Activated CD4-positive, alpha-beta memory T cell treated with anti-CD3 and anti-CD28 coated beads, Interleukin-2, amount 10 ng/mL, durations not matched to agents 7 days and 5 days (primary cell): ENCODE data around the gene ZNF775. TPM values are rescaled to one million over a fixed set of nuclear protein-coding genes. Genes with fewer than 3 reads are reported as not detected.

ENCODE experiments used
- CTCF ChIA-PET: fragments of 350-600 bp; sonication (Branson Sonifier 250); formaldehyde crosslinking; loops from one replicate; lab custom pipeline; 2021; ENCODE audit warnings: antibody characterized with exemption, inconsistent platforms; lab: Charles Lee
- POLR2A ChIA-PET: fragments of 350-600 bp; sonication (Branson Sonifier 250); formaldehyde crosslinking; loops from one replicate; lab custom pipeline; 2021; ENCODE audit warnings: antibody characterized with exemption; lab: Charles Lee
- DNase-seq: peaks from one replicate; pipeline ENCODE4 v3.0.0-alpha.2; 2020
- H3K27ac Mint-ChIP-seq: one replicate; pipeline ENCODE4 v1.8.0; 2021; ENCODE audit warnings: mild to moderate bottlenecking, mixed read lengths
- H3K27me3 Mint-ChIP-seq: one replicate; pipeline ENCODE4 v1.8.0; 2021; ENCODE audit warnings: mixed read lengths
- H3K36me3 Mint-ChIP-seq: one replicate; pipeline ENCODE4 v1.8.0; 2021; ENCODE audit warnings: low read depth, mixed read lengths
- H3K4me1 Mint-ChIP-seq: one replicate; pipeline ENCODE4 v1.8.0; 2021; ENCODE audit warnings: mixed read lengths
- H3K4me3 Mint-ChIP-seq: one replicate; pipeline ENCODE4 v1.8.0; 2021; ENCODE audit warnings: mild to moderate bottlenecking, mixed read lengths
- H3K9me3 Mint-ChIP-seq: one replicate; pipeline ENCODE4 v1.8.0; 2021; ENCODE audit warnings: mixed read lengths
- total RNA-seq, 2 experiments: library from RNA; stranded (reverse); gene quantifications; one replicate each; pipeline ENCODE4 v1.2.3, GENCODE V29; 2021

ZNF775 gene
- total RNA-seq, 2 experiments from 2014 or later = 6.4 to 7.1 TPM

GRCh38 chr7:150365194-150365593 is 13.9 kb upstream of the ZNF775 start:
- Mint-ChIP-seq H3K4me3 (no peak overlapping the region), H3K27ac (no peak overlapping the region), H3K27me3 (no peaks in the 10 kb centered on the region), H3K9me3 (no peaks in the 10 kb centered on the region), H3K4me1 (peaks cover 31% of the 10 kb centered on the region), H3K36me3 (peaks cover under 1% of the 10 kb centered on the region)
- ChIA-PET CTCF (interaction anchor here (1.0 to 1.6 kb wide), 3 partner anchors 10 to 13 kb away, joined by 3 to 7 read pairs (median 4); no protein-coding TSS in a partner anchor), POLR2A (no interaction called here)
- DNase-seq = no peak

GRCh38 chr7:150365673-150366398 is 13.3 kb upstream of the ZNF775 start:
- Mint-ChIP-seq H3K36me3 (peaks cover 5% of the 10 kb centered on the region), H3K4me1 (peaks cover 38% of the 10 kb centered on the region), H3K4me3 (no peak overlapping the region), H3K27me3 (no peaks in the 10 kb centered on the region), H3K27ac (no peak overlapping the region), H3K9me3 (no peaks in the 10 kb centered on the region)
- CTCF ChIA-PET = interaction anchor here (0.8 to 2.3 kb wide), 7 partner anchors 8 to 52 kb away, joined by 3 to 7 read pairs (median 3); no protein-coding TSS in a partner anchor
- no peak for DNase-seq
- POLR2A ChIA-PET = interaction anchor here (1.1 to 5.1 kb wide), 3 partner anchors 8 to 40 kb away, joined by 4 to 47 read pairs (median 4); partner anchors contain the start of gene ZNF775

GRCh38 chr7:150367677-150368095 is 11.4 kb upstream of the ZNF775 start:
- ChIA-PET CTCF (interaction anchor here (0.6 to 3.5 kb wide), 4 partner anchors 10 to 39 kb away, joined by 3 to 17 read pairs (median 4); no protein-coding TSS in a partner anchor), POLR2A (interaction anchor here (1.0 to 5.1 kb wide), 12 partner anchors 10 to 496 kb away, joined by 3 to 47 read pairs (median 4); partner anchors contain the start of genes ACTR3C and ZNF775)
- DNase-seq = no peak
- Mint-ChIP-seq H3K4me3 (peak overlapping the region; percentile 87), H3K27me3 (no peaks in the 10 kb centered on the region), H3K27ac (peak overlapping the region; percentile 66), H3K4me1 (peaks cover 39% of the 10 kb centered on the region), H3K36me3 (peaks cover 9% of the 10 kb centered on the region), H3K9me3 (no peaks in the 10 kb centered on the region)

GRCh38 chr7:150368096-150368883 is 10.8 kb upstream of the ZNF775 start, which contains the start of gene REPIN1:
TSS of gene REPIN1 (plus strand) at chr7:150368822. CDS start at chr7:150369712, 890 bp downstream.
- Mint-ChIP-seq H3K4me1 (peaks cover 38% of the 10 kb centered on the region), H3K27me3 (no peaks in the 10 kb centered on the region), H3K9me3 (no peaks in the 10 kb centered on the region), H3K36me3 (peaks cover 14% of the 10 kb centered on the region), H3K4me3 (peak within 1 kb of the TSS; percentile 87), H3K27ac (peak within 1 kb of the TSS; percentile 79)
- CTCF ChIA-PET = interaction anchor here (1.7 to 3.5 kb wide), 3 partner anchors 13 to 39 kb away, joined by 4 to 17 read pairs (median 6); a partner anchor contains a TSS
- POLR2A ChIA-PET = interaction anchor here (1.0 to 5.1 kb wide), 14 partner anchors 10 to 496 kb away, joined by 3 to 47 read pairs (median 3); partner anchors contain the start of genes ACTR3C and ZNF775
- DNase-seq = peak; percentile 84

- ChIA-PET POLR2A (interaction anchor here (0.8 to 5.1 kb wide), 18 partner anchors 8 to 497 kb away, joined by 3 to 47 read pairs (median 4); partner anchors contain the start of genes ACTR3C and ZNF775), CTCF (interaction anchor here (0.6 to 3.5 kb wide), 6 partner anchors 13 to 768 kb away, joined by 3 to 17 read pairs (median 4); a partner anchor contains a TSS)
- Mint-ChIP-seq H3K27ac (peak overlapping the region; percentile 79), H3K4me1 (peaks cover 39% of the 10 kb centered on the region), H3K36me3 (peaks cover 16% of the 10 kb centered on the region), H3K4me3 (peak overlapping the region; percentile 87), H3K9me3 (no peaks in the 10 kb centered on the region), H3K27me3 (no peaks in the 10 kb centered on the region)
- DNase-seq = peak; percentile 45
These were observed 10.0 kb upstream of the ZNF775 start for GRCh38 chr7:150368884-150369747.

- Mint-ChIP-seq H3K4me1 (peaks cover 38% of the 10 kb centered on the region), H3K9me3 (no peaks in the 10 kb centered on the region), H3K4me3 (peak overlapping the region; percentile 87), H3K27ac (peak overlapping the region; percentile 79), H3K27me3 (no peaks in the 10 kb centered on the region), H3K36me3 (peaks cover 16% of the 10 kb centered on the region)
- CTCF ChIA-PET = interaction anchor here (0.6 to 3.5 kb wide), 6 partner anchors 12 to 769 kb away, joined by 3 to 17 read pairs (median 4); a partner anchor contains a TSS
- DNase-seq = no peak
- POLR2A ChIA-PET = interaction anchor here (0.8 to 5.1 kb wide), 12 partner anchors 8 to 368 kb away, joined by 3 to 47 read pairs (median 4); partner anchors contain the start of genes ACTR3C, LRRC61 and ZNF775
These were observed 9.2 kb upstream of the ZNF775 start for GRCh38 chr7:150369748-150370501.

- ChIA-PET CTCF (interaction anchor here (1.0 to 3.5 kb wide), 2 partner anchors 12 to 15 kb away, joined by 7 to 17 read pairs; no protein-coding TSS in a partner anchor), POLR2A (interaction anchor here (1.1 to 5.1 kb wide), 4 partner anchors 7 to 54 kb away, joined by 3 to 47 read pairs (median 22); partner anchors contain the start of genes ACTR3C, LRRC61 and ZNF775)
- no peak overlapping the region for H3K4me3 Mint-ChIP-seq
- H3K9me3 Mint-ChIP-seq = no peaks in the 10 kb centered on the region
- no peak for DNase-seq
- H3K27ac Mint-ChIP-seq = no peak overlapping the region
- H3K4me1 Mint-ChIP-seq = peaks cover 41% of the 10 kb centered on the region
- H3K27me3 Mint-ChIP-seq = no peaks in the 10 kb centered on the region
- H3K36me3 Mint-ChIP-seq = peaks cover 16% of the 10 kb centered on the region
These were observed 8.5 kb upstream of the ZNF775 start for GRCh38 chr7:150370612-150371071.

- H3K4me3 Mint-ChIP-seq = no peak overlapping the region
- H3K36me3 Mint-ChIP-seq = peaks cover 16% of the 10 kb centered on the region
- H3K27ac Mint-ChIP-seq = no peak overlapping the region
- ChIA-PET POLR2A (interaction anchor here (1.3 to 4.2 kb wide), 2 partner anchors 35 to 48 kb away, joined by 3 to 41 read pairs; partner anchors contain the start of genes ACTR3C and LRRC61), CTCF (interaction anchor here (1.0 to 3.5 kb wide), 2 partner anchors 13 to 16 kb away, joined by 7 to 17 read pairs; no protein-coding TSS in a partner anchor)
- no peaks in the 10 kb centered on the region for H3K9me3 Mint-ChIP-seq
- DNase-seq = no peak
- peaks cover 45% of the 10 kb centered on the region for H3K4me1 Mint-ChIP-seq
- H3K27me3 Mint-ChIP-seq = no peaks in the 10 kb centered on the region
These were observed 7.8 kb upstream of the ZNF775 start for GRCh38 chr7:150371131-150371995.

- DNase-seq = no peak
- Mint-ChIP-seq H3K9me3 (no peaks in the 10 kb centered on the region), H3K27ac (no peak overlapping the region), H3K4me3 (no peak overlapping the region), H3K4me1 (peaks cover 49% of the 10 kb centered on the region), H3K27me3 (no peaks in the 10 kb centered on the region), H3K36me3 (peaks cover 16% of the 10 kb centered on the region)
- ChIA-PET POLR2A (interaction anchor here (4.2 kb wide), 1 partner anchor 34 kb away, joined by 41 read pairs; a partner anchor contains a TSS), CTCF (no interaction called here)
These were observed 7.2 kb upstream of the ZNF775 start for GRCh38 chr7:150371996-150372270.

- no peak overlapping the region for H3K27ac Mint-ChIP-seq
- POLR2A ChIA-PET = no interaction called here
- H3K36me3 Mint-ChIP-seq = peaks cover 16% of the 10 kb centered on the region
- no peaks in the 10 kb centered on the region for H3K27me3 Mint-ChIP-seq
- H3K4me1 Mint-ChIP-seq = peaks cover 51% of the 10 kb centered on the region
- no peaks in the 10 kb centered on the region for H3K9me3 Mint-ChIP-seq
- no peak for DNase-seq
- H3K4me3 Mint-ChIP-seq = no peak overlapping the region
- CTCF ChIA-PET = interaction anchor here (0.6 kb wide), 1 partner anchor 18 kb away, joined by 7 read pairs; no protein-coding TSS in a partner anchor
These were observed 6.7 kb upstream of the ZNF775 start for GRCh38 chr7:150372271-150373048.
